GM19239 (cell line): ENCODE measurements around the gene ADGRB3.

Experiments
- DNase-seq: peaks from one replicate; pipeline ENCODE4 v3.0.0; 2011; ENCODE audit warnings: low spot score; ENCODE audit not compliant: insufficient read length
- FAIRE-seq: peaks from 2 replicates; lab custom pipeline; 2011; peaks lifted over from hg19 to GRCh38; lab: Jason Lieb, UNC

Gene ADGRB3

GRCh38 chr6:68994521-68994920, 359.4 kb downstream of the ADGRB3 start:
- DNase-seq, result no peak
- no peak for FAIRE-seq

GRCh38 chr6:69005199-69005598, 370.1 kb downstream of the ADGRB3 start:
- no peak for FAIRE-seq
- DNase-seq, result no peak

- FAIRE-seq (no peak), DNase-seq (no peak)
Observed at GRCh38 chr6:69007781-69008180, 372.7 kb downstream of the ADGRB3 start.

DNA sequence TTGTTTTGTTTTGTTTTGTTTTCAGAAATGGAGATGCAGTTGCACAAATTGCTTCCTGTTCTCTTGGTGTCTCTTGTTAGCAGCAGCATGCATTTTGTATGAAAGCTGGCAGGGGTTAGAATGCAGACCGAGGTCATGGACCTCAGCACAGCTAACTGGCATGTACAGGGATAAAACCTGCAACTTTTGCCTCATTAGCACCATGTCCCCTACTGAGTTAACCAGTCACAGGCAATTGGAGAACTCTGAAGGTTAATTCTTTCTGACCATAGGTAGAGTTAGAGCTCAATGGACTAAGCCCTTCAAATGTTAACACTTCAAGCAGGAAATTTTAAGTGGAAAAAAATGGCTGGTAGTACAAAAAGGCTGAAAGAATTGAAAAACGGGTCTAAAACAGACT, 377.1 kb downstream of the ADGRB3 start:
- FAIRE-seq (no peak), DNase-seq (no peak)

GRCh38 chr6:69012876-69013275, 377.8 kb downstream of the ADGRB3 start:
- FAIRE-seq (no peak), DNase-seq (no peak)

DNA sequence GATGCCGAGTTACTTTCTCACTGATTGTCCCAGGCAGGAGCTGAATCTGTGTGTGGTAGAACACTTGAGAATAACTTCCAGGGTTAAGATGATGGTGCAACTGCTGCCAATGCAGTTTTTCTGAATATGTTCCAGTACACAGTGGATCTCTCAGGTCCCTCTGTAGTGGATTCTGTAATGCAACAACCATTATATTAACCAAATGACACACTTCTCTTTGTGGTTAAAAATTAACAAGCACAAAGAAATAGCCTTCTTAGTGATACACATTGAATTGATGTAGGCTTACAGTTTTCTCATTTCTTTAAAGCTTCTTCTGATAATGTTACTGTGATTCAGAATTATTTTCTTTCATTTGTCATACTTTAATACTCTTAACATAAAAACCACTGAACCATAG, 383.8 kb downstream of the ADGRB3 start:
- DNase-seq (no peak), FAIRE-seq (peak; percentile 61)

DNA sequence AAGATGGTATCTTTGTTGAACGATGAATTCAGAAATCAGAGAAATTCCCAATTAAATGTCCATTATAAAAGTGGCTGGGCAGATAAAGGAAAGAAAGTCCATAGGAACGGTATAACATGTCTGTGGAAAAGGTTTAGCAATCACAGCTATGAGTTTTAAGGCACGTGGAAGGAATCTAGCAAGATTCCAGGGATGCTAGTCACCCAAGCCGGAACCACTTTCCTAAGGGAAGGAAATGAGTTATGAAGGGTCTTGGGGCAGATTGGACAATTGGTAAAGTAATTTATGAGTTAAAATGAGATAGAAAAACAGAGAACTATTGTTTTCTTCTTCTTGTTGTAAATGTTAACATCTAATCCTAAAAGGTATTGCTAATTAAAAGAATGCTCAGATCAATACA, 384.8 kb downstream of the ADGRB3 start:
- DNase-seq, result no peak
- no peak for FAIRE-seq

GRCh38 chr6:69022993-69023392, 387.9 kb downstream of the ADGRB3 start:
- FAIRE-seq, result no peak
- DNase-seq, result no peak

DNA sequence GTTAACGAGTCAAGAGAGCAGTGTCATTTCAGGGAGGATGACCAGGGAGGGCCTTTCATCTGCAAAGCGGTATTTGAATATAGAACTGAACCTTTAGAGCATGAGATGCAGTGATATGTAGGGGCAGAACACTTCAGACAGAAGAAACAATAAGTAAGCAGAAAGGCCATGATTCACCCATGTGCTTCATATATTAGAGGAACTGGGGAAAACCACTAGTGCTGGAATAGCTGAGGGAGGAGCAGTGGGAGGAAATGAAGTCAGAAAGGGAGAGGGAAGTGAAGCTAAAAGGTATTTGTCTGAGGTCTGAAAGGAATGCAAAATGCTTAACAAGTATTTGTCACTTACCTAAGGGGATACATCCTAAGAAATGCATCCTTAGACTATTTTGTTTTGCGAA, 391.2 kb downstream of the ADGRB3 start:
- no peak for FAIRE-seq
- DNase-seq, result no peak

- DNase-seq (no peak), FAIRE-seq (no peak)
Observed at GRCh38 chr6:69026715-69027114, 391.6 kb downstream of the ADGRB3 start.

GRCh38 chr6:69027861-69028260, 392.8 kb downstream of the ADGRB3 start:
- no peak for FAIRE-seq
- no peak for DNase-seq

- no peak for FAIRE-seq
- DNase-seq, result no peak
Observed at GRCh38 chr6:69038841-69039240, 403.8 kb downstream of the ADGRB3 start.

DNA sequence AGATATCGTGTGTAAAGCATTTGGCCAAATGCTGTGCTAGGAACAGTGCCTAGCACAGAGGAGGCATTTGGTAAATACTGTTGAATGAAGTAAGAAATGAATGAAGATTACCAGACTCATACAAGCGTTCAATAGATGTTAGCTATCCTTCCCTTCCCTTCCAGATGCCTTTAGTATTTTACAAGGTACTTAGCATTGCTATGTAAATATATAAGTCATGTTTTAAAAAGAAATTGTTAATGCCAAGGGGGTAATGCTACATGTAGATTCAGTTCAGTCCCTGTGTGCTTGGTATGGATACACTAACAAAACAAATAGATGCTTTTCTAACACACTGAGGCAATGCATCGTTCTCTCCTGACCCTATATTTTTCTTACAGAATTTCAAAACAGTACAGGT, 407.2 kb downstream of the ADGRB3 start:
- no peak for FAIRE-seq
- DNase-seq, result no peak

DNA sequence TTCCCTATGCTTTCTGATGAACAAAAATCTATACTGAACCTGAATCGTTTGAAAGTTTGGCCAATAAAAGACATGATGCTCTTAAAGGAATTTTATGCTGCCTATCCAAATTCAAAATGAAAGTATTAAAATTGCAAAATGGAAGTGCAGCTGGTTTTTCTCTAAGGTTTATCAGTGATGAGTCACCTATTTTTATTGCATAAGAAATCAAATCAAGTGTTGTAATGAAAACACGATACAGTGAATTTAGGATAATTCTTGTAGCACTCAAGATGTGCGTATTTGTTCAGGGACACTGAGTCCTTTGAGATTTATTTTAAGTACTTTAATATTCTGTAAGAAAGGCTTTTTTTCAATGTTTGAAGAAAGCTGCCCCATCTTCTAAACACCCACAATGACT, 409.5 kb downstream of the ADGRB3 start:
- FAIRE-seq (no peak), DNase-seq (no peak)

DNA sequence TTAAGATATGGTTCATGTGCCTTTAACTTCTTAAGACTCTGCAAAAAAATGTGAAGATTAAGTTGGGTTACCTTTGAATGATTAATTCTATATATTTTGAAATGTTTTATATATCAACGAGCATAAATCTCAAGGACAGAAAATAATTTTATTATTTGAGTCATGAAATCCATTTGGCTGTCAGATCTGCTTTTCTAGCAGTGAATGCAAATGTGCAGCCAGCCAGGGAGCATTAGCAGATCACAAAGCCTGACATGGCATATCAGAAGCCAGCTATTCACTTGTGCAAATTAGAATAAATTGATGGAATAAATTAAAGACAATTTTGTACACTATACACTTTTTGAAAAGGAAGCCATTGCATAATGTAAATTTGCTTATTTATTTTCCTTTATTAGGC, 424.3 kb downstream of the ADGRB3 start:
- no peak for DNase-seq
- FAIRE-seq, result no peak

- no peak for DNase-seq
Observed at GRCh38 chr6:69061066-69061465, 426.0 kb downstream of the ADGRB3 start.

GRCh38 chr6:69063401-69063800, 428.3 kb downstream of the ADGRB3 start:
- no peak for FAIRE-seq
- no peak for DNase-seq

More at GRCh38 chr6:69061066-69061465, 426.0 kb downstream of the ADGRB3 start:
- no peak for FAIRE-seq

DNA sequence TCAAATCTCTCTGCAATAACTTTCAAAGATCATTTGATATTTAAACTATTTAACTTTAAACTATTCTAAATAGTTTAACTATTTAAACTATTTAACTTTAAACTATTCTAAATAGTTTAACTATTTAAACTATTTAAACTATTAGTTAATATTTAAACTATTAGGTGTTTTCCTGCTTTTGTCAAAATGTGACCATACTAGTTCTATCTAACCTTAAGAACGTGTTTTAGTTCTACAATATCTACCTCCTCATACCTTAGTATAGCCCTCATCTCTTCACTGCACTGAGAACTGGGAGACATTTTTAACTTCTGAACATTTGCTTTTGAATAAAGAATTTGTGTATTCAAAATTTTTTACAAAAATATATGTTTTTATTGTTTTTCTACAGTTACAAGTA, 429.1 kb downstream of the ADGRB3 start:
- DNase-seq (no peak), FAIRE-seq (no peak)

- FAIRE-seq (no peak), DNase-seq (no peak)
Observed at GRCh38 chr6:69069881-69070280, 434.8 kb downstream of the ADGRB3 start.

DNA sequence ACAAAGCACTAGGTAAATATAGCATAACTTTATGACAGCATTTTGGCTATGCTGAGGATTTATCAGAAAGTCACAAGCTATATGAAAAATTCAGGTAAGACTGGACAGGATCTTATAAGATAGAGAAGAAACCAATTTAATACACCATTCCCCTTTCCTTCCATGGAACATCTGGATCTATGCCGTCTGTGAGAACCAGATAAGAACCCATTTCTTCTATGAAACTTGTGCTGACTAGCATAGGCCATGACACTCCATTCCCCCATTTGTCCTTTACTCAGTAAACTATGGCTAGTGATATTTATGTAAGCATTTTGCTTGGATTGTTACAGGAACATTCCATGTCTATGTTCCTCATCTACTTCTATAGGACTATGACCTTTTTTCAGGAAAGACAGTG, 437.7 kb downstream of the ADGRB3 start:
- FAIRE-seq (no peak), DNase-seq (no peak)

- DNase-seq, result no peak
- FAIRE-seq, result no peak
Observed at GRCh38 chr6:69084746-69085335, 449.8 kb downstream of the ADGRB3 start.

DNA sequence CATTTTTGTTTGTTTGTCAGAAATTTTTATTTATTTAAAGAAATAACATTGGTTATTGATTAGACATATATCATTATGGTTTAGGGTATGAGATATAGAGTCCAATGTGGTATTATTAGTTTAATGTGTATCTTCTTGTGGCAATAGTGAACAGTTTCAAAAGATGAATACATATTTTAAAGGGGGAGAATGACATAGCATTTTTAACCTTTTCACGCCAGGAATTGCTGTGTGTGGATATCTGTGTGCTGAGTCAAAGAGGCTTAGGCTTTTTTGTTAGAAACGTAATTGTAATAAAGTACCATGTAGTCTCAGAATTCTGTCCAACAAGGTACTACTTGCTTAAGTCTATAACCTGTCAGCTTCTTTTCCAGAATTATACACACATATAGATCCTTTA, 451.6 kb downstream of the ADGRB3 start:
- FAIRE-seq (no peak), DNase-seq (no peak)

DNA sequence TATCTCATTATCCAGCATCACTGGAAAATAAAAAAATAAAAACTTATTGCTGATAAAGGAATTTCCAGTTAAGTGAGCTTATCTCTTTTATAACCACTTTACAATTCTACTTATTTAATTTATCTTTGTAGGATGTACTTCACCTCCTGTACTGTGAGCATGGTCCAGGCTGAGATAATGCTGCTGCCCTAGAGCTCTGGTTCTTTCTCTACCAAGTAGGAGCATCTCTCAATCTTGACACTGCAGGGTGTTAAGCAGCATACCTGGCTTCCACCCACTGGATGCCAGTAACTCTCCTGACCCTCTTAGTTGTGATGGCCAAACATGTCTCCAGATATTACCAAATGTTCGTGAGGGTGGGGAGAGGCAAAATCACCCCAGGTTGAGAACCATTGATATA, 454.5 kb downstream of the ADGRB3 start:
- FAIRE-seq, result no peak

More for the DNA sequence above, 454.5 kb downstream of the ADGRB3 start:
- DNase-seq, result no peak
